ENCODE data around the gene IFI27L1. TPM values are rescaled to one million over a fixed set of nuclear protein-coding genes. Genes with fewer than 3 reads are reported as not detected.

Gene IFI27L1
- polyA plus RNA-seq, 3 donors, result 2.1 to 3.1 (median 2.2) TPM

- intact Hi-C loops (cut with micrococcal nuclease), result no loop called here
- Histone ChIP-seq H3K9ac (ENCODE audit: insufficient read depth, low read length, poor library complexity, severe bottlenecking) (no peak overlapping the region), H3K27me3 (ENCODE audit: control insufficient read depth in 2 of 2, insufficient read depth in 2 of 2, low read length in 2 of 2) (no peaks in the 10 kb centered on the region), H3K36me3 (replicated peaks in 1 of 2; ENCODE audit: control insufficient read depth in 1 of 2, insufficient read depth in 2 of 2, low read length in 2 of 2) (no peaks in the 10 kb centered on the region), H3K9me3 (replicated peaks in 1 of 2; ENCODE audit: control insufficient read depth in 1 of 2, insufficient read depth in 1 of 2, low read length in 2 of 2) (no peaks in the 10 kb centered on the region), H3K4me3 (replicated peaks in 1 of 3; ENCODE audit: low read depth in 2 of 3, low read length in 3 of 3) (no peak overlapping the region), H3K27ac (ENCODE audit: low read depth in 1 of 2, low read length in 2 of 2) (no peak overlapping the region), H2AFZ (ENCODE audit: insufficient read depth, low read depth, low read length, poor library complexity, severe bottlenecking) (no peak overlapping the region), H3K4me1 (ENCODE audit: control insufficient read depth in 1 of 2, insufficient read depth in 2 of 2, low read length in 2 of 2) (peaks cover 6 to 10% of the 10 kb centered on the region in 2 donors), H4K20me1 (ENCODE audit: insufficient read depth, low read length) (no peaks in the 10 kb centered on the region), H3K79me2 (ENCODE audit: insufficient read depth, low read length) (no peaks in the 10 kb centered on the region), H3K4me2 (replicated peaks; ENCODE audit: extremely low read depth, low read length, poor library complexity, severe bottlenecking) (no peak overlapping the region)
- 83% methylated on average over 6 of the region's 6 CpGs for WGBS (ENCODE audit: insufficient coverage)
- no peak for TF ChIP-seq CTCF (IDR thresholded peaks at IDR 0.05)
- no peak overlapping the region for H3K4me3 Mint-ChIP-seq
- H3K4me1 Mint-ChIP-seq, result peaks cover 16% of the 10 kb centered on the region
- no peak overlapping the region for H3K27ac Mint-ChIP-seq
- H3K36me3 Mint-ChIP-seq, result peaks cover 0 to 15% of the 10 kb centered on the region in 2 donors
- H3K27me3 Mint-ChIP-seq (ENCODE audit: low read depth in 3 of 3), result peaks cover 0 to 1% (median 0%) of the 10 kb centered on the region in 3 donors
- DNase-seq, result no peak
- H3K9me3 Mint-ChIP-seq, result no peaks in the 10 kb centered on the region
Observed at GRCh38 chr14:94099006-94099405, 17.9 kb downstream of the IFI27L1 start.

- no peak overlapping the region for H3K4me3 Mint-ChIP-seq
- peaks cover 16% of the 10 kb centered on the region for H3K4me1 Mint-ChIP-seq
- H2AFZ ChIP-seq (ENCODE audit: insufficient read depth, low read depth, low read length, poor library complexity, severe bottlenecking), result no peak overlapping the region
- no peak overlapping the region for H3K9ac ChIP-seq (ENCODE audit: insufficient read depth, low read length, poor library complexity, severe bottlenecking)
- no peak overlapping the region for H3K4me3 ChIP-seq (replicated peaks in 1 of 3; ENCODE audit: low read depth in 2 of 3, low read length in 3 of 3)
- DNase-seq, result no peak
- intact Hi-C loops (cut with micrococcal nuclease), result no loop called here
- no peak overlapping the region for H3K27ac ChIP-seq (ENCODE audit: low read depth in 1 of 2, low read length in 2 of 2)
- H3K79me2 ChIP-seq (ENCODE audit: insufficient read depth, low read length), result no peaks in the 10 kb centered on the region
- TF ChIP-seq CTCF (IDR thresholded peaks at IDR 0.05), result no peak
- H3K4me2 ChIP-seq (replicated peaks; ENCODE audit: extremely low read depth, low read length, poor library complexity, severe bottlenecking), result no peak overlapping the region
- no peaks in the 10 kb centered on the region for H3K27me3 ChIP-seq (ENCODE audit: control insufficient read depth in 2 of 2, insufficient read depth in 2 of 2, low read length in 2 of 2)
- H3K4me1 ChIP-seq (ENCODE audit: control insufficient read depth in 1 of 2, insufficient read depth in 2 of 2, low read length in 2 of 2), result peaks cover 6 to 10% of the 10 kb centered on the region in 2 donors
- H3K27ac Mint-ChIP-seq, result no peak overlapping the region
- H3K9me3 Mint-ChIP-seq, result no peaks in the 10 kb centered on the region
- no peaks in the 10 kb centered on the region for H3K36me3 ChIP-seq (replicated peaks in 1 of 2; ENCODE audit: control insufficient read depth in 1 of 2, insufficient read depth in 2 of 2, low read length in 2 of 2)
- WGBS (ENCODE audit: insufficient coverage), result 80% methylated on average over 2 of the region's 4 CpGs
- H3K9me3 ChIP-seq (replicated peaks in 1 of 2; ENCODE audit: control insufficient read depth in 1 of 2, insufficient read depth in 1 of 2, low read length in 2 of 2), result no peaks in the 10 kb centered on the region
- H3K36me3 Mint-ChIP-seq, result peaks cover 0 to 15% of the 10 kb centered on the region in 2 donors
- peaks cover 0 to 1% (median 0%) of the 10 kb centered on the region in 3 donors for H3K27me3 Mint-ChIP-seq (ENCODE audit: low read depth in 3 of 3)
- H4K20me1 ChIP-seq (ENCODE audit: insufficient read depth, low read length), result no peaks in the 10 kb centered on the region
Observed at GRCh38 chr14:94100847-94101246, 19.7 kb downstream of the IFI27L1 start.

All from CD14-positive monocyte (primary cell).